Measurements from ENCODE around the gene HBA2. TPM values are rescaled to one million over a fixed set of nuclear protein-coding genes. Genes with fewer than 3 reads are reported as not detected.

HBA2 gene
- total RNA-seq, 1 experiment from 2014 or later, result not detected

GRCh38 chr16:142405-142967, 30.2 kb upstream of the HBA2 start:
- no peak overlapping the region for H4K5ac ChIP-seq (ENCODE audit: insufficient read length, low read depth, low read length)
- H3K4ac ChIP-seq (ENCODE audit: low read depth, low read length), result no peak overlapping the region
- no peak overlapping the region for H2AFZ ChIP-seq (ENCODE audit: low read length)
- H3K79me1 ChIP-seq (ENCODE audit: insufficient read depth, low read depth, low read length, poor library complexity, severe bottlenecking), result no peaks in the 10 kb centered on the region
- H3T11ph ChIP-seq (ENCODE audit: low read length), result no peak overlapping the region
- no peak overlapping the region for H2BK15ac ChIP-seq (ENCODE audit: low read depth, low read length)
- no peak overlapping the region for H3K27ac Mint-ChIP-seq
- no peaks in the 10 kb centered on the region for H4K20me1 ChIP-seq (ENCODE audit: control insufficient read depth, insufficient read depth, insufficient read length)
- DNase-seq, result no peak
- H3K27ac ChIP-seq (ENCODE audit: insufficient read length, low read depth, low read length), result no peak overlapping the region
- H3K27me3 Mint-ChIP-seq (ENCODE audit: low read depth), result peaks cover 16% of the 10 kb centered on the region
- no peak overlapping the region for H2BK120ac ChIP-seq (ENCODE audit: low read depth, low read length, poor library complexity, severe bottlenecking)
- no peaks in the 10 kb centered on the region; the same call in 1 of the 2 replicates for H3K27me3 ChIP-seq (ENCODE audit: insufficient read depth, low read length)
- no CpG with 5 or more reads among the region's 12 CpGs for WGBS (ENCODE audit: extremely low coverage, insufficient read length, low lambda C conversion rate)
- H3K4me2 ChIP-seq (ENCODE audit: insufficient read depth, insufficient read length, low read length), result no peak overlapping the region
- no peak for TF ChIP-seq CTCF (conservative IDR thresholded peaks at IDR 0.05)
- H3K56ac ChIP-seq (ENCODE audit: insufficient read length, low read depth, low read length), result no peak overlapping the region
- no peak overlapping the region for H2BK12ac ChIP-seq (ENCODE audit: insufficient read length, low read depth, low read length)
- H3K4me3 Mint-ChIP-seq, result no peak overlapping the region
- H2BK20ac ChIP-seq (ENCODE audit: low read depth, low read length, poor library complexity, severe bottlenecking), result no peak overlapping the region
- H2BK5ac ChIP-seq (ENCODE audit: insufficient read length, low read length), result no peak overlapping the region
- H3K18ac ChIP-seq (ENCODE audit: insufficient read length, low read depth, low read length), result no peak overlapping the region
- H2AK5ac ChIP-seq (ENCODE audit: insufficient read length, low read length), result no peak overlapping the region
- H3K14ac ChIP-seq (ENCODE audit: insufficient read depth, low read length), result no peak overlapping the region
- no peak overlapping the region for H3K23ac ChIP-seq (ENCODE audit: insufficient read length, low read depth, low read length)
- H3K23me2 ChIP-seq (ENCODE audit: insufficient read length, low read depth, low read length, poor library complexity, severe bottlenecking), result no peaks in the 10 kb centered on the region
- H4K91ac ChIP-seq (ENCODE audit: insufficient read length, low read depth, low read length), result no peak overlapping the region
- H3K4me1 ChIP-seq (ENCODE audit: insufficient read depth, low read length), result no peaks in the 10 kb centered on the region
- H3K9ac ChIP-seq (ENCODE audit: extremely low read depth, insufficient read length, low read length), result no peak overlapping the region
- H4K8ac ChIP-seq (replicated peaks; ENCODE audit: insufficient read length, low read depth, low read length), result no peak overlapping the region
- H3K9me3 ChIP-seq (ENCODE audit: control insufficient read depth, low read depth, low read length), result no peaks in the 10 kb centered on the region
- no peaks in the 10 kb centered on the region for H3K79me2 ChIP-seq (ENCODE audit: insufficient read depth, low read length)
- H3K36me3 Mint-ChIP-seq (ENCODE audit: insufficient read depth in 1 of 3, low read depth in 3 of 3), result no peaks in the 10 kb centered on the region; a peak in 2 of 7 replicates
- H3K9me3 Mint-ChIP-seq, result no peaks in the 10 kb centered on the region
- H3K4me1 Mint-ChIP-seq, result no peaks in the 10 kb centered on the region; a peak in 1 of 4 replicates
